GM18511 (cell line): ENCODE measurements around the gene KLF9.

Experiments
- ATAC-seq: cut with Tn5 transposase; IDR thresholded peaks from one replicate; pipeline ENCODE4 v1.9.1; 2021; ENCODE audit warnings: mild to moderate bottlenecking, moderate library complexity; ENCODE audit not compliant: unreplicated experiment

KLF9 gene

DNA sequence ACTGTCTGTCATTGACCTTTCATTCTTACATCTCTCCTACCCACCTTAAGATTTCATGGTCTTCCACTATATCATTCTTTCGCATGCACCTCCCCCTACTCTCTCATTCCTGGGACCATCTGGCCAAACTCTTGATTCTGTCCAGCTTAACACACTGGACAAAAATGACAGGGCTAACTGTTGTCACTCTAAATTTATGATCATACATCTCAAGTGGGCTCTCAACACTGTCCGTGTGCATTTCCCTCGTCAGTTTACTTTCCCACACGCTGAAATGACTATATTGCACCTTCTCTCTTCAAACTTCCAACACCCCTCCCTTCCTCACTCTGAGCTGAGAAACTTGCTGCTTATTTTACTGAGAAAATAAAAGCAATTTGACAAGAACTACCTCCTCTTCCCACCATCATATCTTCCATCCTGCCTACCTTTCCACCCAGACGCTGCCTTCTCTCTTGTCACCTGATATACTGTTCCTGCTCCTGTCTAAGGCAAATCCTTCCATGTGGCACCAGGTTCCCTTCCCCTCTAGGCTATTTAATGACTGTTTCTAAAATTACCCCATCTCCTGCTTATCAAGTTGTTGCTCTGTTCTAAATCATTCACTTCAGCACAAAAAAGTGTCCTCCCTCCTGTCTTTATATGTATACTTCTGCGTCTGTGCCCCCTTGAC, 8.1 kb upstream of the KLF9 start:
- ATAC-seq, result no peak

GRCh38 chr9:70421272-70422180, 7.1 kb upstream of the KLF9 start:
- no peak for ATAC-seq

DNA sequence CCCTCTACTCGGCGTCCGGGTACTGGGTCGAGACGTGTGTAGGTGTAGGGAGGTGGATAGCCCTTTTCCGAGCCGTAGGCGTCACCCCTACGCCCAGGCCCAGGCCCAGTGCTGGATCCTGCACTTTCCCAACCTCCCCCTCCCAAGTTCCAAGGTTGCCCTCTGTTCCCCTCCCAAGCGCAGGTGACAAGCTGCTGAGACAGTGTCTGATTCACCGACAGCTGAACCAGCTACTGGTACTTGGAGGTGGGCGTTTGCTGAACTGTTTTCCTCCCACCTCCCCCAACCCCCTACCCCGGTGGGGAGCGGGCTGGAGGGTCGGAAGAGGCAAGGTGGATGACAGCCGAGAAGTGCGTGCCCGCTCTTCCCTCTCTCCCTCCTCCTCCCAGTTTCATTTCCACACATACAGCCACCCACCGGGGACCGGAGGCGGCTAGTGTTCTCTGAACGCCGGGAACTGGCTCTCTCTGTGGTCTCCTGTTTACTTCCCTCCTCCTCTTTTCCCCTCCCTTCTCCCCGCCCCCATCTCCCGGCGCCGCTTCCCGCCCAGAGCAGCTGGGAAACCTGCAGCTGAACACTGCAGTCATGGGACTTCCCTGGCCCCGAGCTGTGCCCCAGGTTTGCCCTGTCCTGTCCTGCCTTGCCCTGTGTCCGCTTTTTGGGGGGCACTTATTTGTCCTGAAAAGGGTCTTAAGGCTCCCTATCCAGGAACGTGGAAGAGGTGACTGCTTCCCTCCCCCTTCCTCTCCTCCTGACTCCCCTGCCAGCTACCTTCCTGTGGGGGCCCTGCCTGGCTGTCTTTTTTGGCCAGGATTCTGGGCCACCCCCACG, 6.2 kb upstream of the KLF9 start:
- ATAC-seq, result peak; percentile 29

DNA sequence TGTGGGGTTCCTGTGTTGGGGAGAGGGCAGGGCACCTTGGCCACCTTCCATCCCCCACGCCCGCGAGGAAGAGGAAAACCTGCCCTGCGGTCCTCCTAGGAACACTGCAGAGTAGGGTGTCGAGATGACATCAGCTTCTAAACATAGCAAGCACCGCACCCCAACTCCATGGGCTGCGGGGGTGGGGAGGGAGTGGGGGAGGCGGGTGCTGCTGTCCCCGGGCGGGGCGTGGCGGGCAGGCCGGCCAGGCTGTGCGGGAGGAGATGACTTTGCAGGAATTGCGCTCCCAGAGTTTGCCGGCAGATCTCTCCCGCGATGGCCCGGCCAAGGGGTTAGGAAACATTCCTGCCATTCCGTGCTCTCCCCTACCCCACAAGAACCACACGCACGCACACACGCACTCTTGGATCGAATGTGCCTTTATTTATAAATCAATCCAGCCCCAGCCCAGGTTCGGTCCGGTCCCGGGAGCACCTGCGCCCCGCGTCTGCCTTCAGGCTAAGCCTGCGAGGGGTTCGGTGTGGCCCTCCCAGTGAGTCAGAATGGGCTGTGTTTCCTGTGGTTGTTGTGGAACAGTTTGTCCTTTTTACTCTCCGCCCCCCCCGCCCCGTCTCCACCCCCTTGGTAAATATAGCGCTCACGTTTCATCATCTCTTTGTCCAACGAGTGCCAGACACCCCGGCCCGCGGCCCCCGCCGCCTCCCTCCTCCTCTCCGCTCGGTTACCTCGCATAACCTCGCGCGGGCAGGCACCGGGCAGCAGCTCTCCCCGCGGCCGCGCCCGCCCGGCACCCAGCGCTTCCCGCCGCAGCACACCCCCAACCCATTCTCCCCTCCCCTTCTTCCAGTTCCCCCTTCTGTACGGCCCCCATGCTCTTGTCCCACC, 5.3 kb upstream of the KLF9 start:
- ATAC-seq, result peak; percentile 49

- ATAC-seq, result peak; percentile 58
Measured at GRCh38 chr9:70418822-70419555, 4.5 kb upstream of the KLF9 start.

DNA sequence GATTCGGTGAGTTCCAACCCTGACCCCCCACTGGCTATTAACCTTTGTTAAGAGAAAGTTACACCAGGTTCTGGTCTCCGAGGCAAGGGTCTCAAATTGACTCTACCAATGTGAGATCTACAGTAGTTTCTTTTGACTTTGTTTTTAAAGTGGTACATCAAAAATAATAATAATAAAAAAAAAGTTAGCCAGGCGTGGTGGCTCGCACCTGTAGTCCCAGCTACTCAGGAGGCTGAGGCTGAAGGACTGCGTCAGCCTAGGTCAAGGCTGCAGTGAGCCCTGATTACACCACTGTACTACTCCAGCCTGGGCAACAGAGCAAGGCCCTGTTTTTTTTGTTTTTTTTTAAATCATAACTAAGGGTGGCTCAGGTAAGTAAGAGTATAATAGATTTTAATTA, 1.0 kb upstream of the KLF9 start:
- no peak for ATAC-seq

DNA sequence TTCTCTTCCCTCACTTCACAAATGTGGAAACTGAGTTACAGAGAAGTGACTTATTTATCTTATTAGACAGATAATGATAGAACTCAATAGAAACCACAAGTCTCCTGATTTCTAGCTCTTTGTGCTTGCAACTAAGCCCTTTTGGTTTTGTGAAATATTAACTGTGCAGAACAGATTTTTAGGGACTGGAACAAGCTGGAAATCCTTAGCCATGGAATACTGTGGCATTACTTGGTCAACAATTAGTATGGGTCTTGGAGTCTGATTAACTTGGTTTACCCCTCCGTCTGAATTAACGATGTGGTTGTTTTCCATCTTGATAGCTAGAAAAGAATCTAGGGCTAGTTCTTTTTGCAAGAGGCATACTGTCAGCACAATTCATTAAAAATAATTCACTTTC, 584 bp upstream of the KLF9 start:
- ATAC-seq, result no peak

- peak; percentile 25 for ATAC-seq
Measured at GRCh38 chr9:70413464-70413798, 1.0 kb downstream of the KLF9 start.

- ATAC-seq, result peak; percentile 0
Measured at GRCh38 chr9:70412832-70413463, 1.5 kb downstream of the KLF9 start.

DNA sequence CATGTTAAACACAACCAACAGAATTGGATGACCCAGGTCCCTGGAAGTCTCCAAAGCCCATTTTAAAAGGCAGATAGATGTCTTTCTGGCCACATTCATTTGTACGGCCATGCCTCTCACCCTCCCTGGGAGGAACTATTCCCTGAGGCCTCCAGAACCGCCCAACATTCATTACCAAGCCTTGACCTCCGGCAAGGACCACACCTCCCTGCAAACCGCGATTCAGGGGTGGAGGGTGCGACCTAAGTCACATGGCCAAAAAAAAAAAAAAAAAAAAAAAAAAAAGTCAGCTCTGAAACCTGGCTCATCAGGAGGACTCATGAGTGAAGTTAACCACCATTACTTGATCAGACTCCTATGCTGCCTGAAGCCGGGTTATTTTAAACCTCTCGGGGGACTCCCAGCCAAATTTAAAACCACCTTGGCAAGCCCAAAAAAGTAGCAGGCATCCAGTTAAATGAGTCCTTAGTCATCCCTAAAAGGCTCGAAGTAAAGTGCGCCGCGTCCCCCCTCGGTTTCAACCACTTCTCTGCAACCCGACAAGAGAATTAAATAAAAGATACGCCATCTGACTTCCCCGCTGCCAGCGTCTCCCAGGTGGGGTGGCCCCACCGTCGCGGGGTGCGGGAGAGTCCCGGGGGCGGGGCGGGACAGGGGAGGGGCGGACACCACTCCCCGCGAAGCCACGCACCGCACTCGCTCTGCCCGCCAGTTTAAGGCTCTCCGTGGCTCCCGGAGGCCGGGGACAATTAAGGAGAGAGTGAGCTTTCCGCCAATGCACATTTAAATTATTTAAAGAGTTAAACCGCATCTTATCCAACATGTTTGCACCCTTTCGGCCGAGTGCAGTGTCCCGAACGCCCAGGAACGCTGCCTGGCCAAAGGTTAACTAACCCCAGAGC, 2.3 kb downstream of the KLF9 start:
- ATAC-seq, result peak; percentile 35

GRCh38 chr9:70411121-70411929, 3.1 kb downstream of the KLF9 start:
- ATAC-seq, result no peak

DNA sequence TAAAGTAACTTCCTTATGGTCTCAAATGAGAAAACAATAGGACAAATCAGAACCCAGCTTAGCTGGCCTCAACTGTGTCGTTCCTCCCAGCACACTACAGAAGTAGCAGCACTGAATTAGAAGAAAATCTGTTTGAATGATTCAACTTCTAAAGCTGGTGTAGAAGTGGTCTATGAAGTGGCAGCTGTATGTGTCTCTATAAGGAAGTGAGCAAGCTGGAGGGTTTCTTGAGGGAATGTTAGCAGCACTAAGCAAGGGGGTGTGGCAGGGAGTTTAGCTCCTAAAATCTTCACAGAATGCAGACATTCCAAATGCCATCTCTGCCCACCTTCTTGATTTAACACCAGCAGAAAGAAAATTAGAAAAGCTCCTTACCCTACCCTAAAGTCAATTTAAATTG, 4.1 kb downstream of the KLF9 start:
- ATAC-seq, result no peak

GRCh38 chr9:70409800-70410199, 4.7 kb downstream of the KLF9 start:
- no peak for ATAC-seq

GRCh38 chr9:70409280-70409679, 5.2 kb downstream of the KLF9 start:
- ATAC-seq, result no peak

GRCh38 chr9:70408393-70409040, 5.9 kb downstream of the KLF9 start:
- ATAC-seq, result no peak

- no peak for ATAC-seq
Measured at GRCh38 chr9:70407081-70407503, 7.4 kb downstream of the KLF9 start.

GRCh38 chr9:70406434-70406862, 8.0 kb downstream of the KLF9 start:
- ATAC-seq, result peak; percentile 79
